BE2C (cell line): ENCODE data around the gene MAG.

ENCODE experiments used
- DNase-seq: peaks from one replicate; pipeline ENCODE4 v3.0.0-alpha.2; 2020
- H3K27me3 ChIP-seq: fragments of 250-450 bp; sonication (Bioruptor Pico); 2 replicates; pipeline ENCODE4 v1.5.1; 2020; ENCODE audit warnings: mild to moderate bottlenecking
- H3K36me3 ChIP-seq: fragments of 250-450 bp; sonication (Bioruptor Pico); 2 replicates; pipeline ENCODE4 v1.5.1; 2020; ENCODE audit warnings: mild to moderate bottlenecking
- H3K4me1 ChIP-seq: fragments of 250-450 bp; sonication (Bioruptor Pico); 2 replicates; pipeline ENCODE4 v1.5.1; 2020
- H3K4me3 ChIP-seq: 2 replicates; pipeline ENCODE4 v1.5.1; 2011; ENCODE audit warnings: low read depth, low read length
- H3K9me3 ChIP-seq: fragments of 250-450 bp; sonication (Bioruptor Pico); 2 replicates; pipeline ENCODE4 v1.5.1; 2020
- TF ChIP-seq, protein P1 (sequence below): IDR thresholded peaks from 2 replicates; pipeline ENCODE4 v1.5.1; 2012; ENCODE audit warnings: mild to moderate bottlenecking, low read depth, low read length

Gene MAG

DNA sequence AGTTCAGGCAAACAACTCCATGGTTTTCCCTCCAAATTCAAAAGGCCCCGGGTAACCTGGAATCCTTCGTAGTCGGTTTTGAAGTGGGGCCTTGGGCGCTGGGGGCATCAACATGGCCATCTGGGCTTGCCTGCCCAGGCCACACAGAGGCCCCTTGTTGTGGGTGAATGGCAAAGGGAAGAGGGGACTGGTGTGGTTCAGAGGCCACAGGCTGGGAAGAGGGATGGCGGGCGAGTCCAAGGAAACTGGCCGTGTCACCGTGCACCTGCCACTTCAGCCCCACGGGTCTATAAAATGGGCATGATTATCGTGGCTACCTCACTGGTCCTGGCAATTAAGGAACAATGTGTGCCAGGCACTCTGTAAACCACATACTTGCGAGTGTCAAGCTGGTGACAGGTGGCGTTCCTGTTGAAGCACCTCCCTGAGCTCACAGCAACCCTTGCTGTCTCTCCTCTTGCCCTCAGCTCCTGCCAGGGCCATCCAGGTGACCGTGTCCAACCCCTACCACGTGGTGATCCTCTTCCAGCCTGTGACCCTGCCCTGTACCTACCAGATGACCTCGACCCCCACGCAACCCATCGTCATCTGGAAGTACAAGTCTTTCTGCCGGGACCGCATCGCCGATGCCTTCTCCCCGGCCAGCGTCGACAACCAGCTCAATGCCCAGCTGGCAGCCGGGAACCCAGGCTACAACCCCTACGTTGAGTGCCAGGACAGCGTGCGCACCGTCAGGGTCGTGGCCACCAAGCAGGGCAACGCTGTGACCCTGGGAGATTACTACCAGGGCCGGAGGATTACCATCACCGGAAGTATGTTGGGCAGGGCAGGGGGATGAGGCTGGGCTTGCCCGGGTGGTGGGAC is 41.9 kb upstream of the MAG start:
- no peaks in the 10 kb centered on the region for H3K36me3 ChIP-seq
- no peaks in the 10 kb centered on the region for H3K9me3 ChIP-seq
- DNase-seq = no peak
- H3K4me3 ChIP-seq = no peak overlapping the region
- TF ChIP-seq, protein P1, sequence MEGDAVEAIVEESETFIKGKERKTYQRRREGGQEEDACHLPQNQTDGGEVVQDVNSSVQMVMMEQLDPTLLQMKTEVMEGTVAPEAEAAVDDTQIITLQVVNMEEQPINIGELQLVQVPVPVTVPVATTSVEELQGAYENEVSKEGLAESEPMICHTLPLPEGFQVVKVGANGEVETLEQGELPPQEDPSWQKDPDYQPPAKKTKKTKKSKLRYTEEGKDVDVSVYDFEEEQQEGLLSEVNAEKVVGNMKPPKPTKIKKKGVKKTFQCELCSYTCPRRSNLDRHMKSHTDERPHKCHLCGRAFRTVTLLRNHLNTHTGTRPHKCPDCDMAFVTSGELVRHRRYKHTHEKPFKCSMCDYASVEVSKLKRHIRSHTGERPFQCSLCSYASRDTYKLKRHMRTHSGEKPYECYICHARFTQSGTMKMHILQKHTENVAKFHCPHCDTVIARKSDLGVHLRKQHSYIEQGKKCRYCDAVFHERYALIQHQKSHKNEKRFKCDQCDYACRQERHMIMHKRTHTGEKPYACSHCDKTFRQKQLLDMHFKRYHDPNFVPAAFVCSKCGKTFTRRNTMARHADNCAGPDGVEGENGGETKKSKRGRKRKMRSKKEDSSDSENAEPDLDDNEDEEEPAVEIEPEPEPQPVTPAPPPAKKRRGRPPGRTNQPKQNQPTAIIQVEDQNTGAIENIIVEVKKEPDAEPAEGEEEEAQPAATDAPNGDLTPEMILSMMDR = no peak
- H3K4me1 ChIP-seq = no peaks in the 10 kb centered on the region
- H3K27me3 ChIP-seq = peaks cover 35% of the 10 kb centered on the region

DNA sequence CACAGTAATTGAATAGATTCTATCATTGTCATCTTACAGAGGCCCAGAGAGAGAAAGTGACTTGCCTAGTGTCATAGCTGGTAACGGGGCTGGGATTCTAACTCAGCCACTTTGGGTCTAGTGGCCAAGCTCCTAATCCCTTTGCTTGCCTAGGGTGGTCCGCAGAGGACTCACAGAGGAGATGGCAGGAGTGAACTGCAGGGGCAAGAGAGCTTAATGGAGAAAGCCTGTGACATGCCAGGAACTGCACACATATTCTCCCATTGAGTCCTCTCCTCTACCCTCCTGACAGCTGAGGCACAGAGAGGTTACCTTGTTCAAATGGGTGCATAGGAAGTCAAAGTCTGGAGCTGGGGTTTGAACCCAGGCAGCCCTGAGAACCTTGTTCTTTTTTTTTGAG is 40.5 kb upstream of the MAG start:
- DNase-seq = no peak
- Histone ChIP-seq H3K36me3 (no peaks in the 10 kb centered on the region), H3K9me3 (no peaks in the 10 kb centered on the region), H3K4me1 (no peaks in the 10 kb centered on the region), H3K27me3 (peaks cover 35% of the 10 kb centered on the region), H3K4me3 (no peak overlapping the region)
- TF ChIP-seq, protein P1 = no peak

DNA sequence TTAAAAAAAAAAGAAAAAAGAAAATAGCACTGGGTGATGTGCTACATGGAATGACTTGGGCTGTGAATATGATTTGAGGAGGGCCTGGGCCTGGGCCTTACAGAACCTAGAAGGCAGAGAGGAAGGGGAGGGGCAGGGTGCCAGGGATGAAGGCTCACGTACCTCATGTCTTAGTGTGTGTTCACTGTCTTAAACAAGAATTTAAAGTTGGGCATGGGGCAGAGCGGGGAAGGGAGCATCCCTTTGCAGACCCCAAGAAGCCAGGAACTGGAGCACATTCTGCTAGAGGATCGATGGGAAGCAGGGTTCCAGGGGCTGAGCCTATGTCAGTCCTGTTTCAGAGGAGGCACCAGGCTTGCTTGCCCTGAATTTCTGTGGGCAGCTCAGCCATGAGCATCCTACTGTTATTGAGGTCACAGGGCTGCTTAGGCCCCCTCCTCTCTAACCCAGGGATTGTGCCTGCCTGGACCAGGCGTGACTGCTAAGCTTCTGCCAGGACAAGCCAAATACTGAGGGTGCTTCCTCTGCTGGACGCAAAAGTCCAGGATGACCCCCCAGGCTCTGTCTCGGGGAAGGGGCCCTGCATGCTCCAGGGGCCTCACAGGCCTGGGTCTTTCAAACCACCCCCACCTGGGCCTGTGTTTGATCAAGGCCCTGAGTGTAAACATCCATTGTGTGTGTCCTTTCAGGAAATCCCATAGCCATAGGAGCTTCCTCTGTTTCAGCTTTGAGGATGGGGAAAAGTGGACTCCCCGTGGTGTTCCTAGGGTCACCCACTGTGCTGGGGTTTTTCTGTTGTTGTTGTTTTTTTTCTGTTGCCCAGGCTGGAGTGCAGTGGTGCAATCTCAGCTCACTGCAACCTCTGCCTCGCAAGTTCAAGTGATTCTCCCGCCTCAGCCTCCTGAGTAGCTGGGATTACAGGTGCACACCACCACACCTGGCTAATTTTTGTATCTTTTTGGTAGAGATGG is 38.4 kb upstream of the MAG start:
- H3K36me3 ChIP-seq = no peaks in the 10 kb centered on the region
- TF ChIP-seq, protein P1 = no peak
- no peaks in the 10 kb centered on the region for H3K9me3 ChIP-seq
- H3K4me3 ChIP-seq = no peak overlapping the region
- H3K27me3 ChIP-seq = peaks cover 19% of the 10 kb centered on the region
- H3K4me1 ChIP-seq = no peaks in the 10 kb centered on the region
- no peak for DNase-seq

DNA sequence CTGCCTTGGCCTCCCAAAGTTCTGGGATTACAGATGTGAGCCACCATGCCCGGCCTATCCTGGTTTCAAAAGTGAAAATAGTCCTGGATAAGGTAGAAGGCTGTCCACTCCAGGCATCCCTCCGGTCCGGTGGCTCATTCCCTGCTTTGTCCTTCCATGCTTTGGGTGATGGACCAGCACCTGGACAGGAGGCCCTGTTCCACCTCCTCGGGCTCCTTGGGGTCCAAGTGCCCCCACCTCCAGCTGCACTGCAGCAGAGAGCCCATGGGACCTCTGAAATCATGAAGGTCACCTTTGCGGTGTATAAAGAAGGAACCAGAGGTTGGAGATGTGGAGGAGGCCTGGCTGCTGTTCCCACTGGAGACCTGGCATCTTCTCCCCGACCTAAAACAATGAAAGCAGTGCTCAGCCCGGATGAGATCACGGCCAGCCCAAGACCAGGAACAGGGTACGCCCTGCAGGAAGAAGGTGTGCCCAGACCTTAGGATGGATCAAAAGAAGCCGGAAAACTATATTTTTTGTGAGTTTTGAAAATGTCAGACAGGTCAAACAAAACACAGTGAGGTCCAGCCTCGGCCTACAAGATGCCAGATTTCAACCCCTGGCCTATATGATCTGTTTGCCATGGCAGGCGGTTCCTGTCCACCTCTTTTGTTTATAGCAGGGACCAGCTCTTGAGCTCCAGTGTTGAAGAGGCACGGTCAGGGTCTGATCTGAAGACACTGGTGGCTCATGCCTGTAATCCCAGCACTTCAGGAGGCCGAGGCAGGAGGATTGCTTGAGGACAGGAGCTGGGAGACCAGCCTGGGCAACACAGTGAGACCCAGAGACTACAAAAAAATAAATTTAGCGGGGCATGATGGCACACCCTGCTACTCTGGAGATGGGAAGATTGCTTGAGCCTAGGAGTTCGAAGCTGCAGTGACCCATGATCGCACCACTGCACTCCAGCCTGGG is 37.3 kb upstream of the MAG start:
- Histone ChIP-seq H3K4me1 (no peaks in the 10 kb centered on the region), H3K4me3 (no peak overlapping the region), H3K27me3 (peaks cover 8% of the 10 kb centered on the region), H3K9me3 (no peaks in the 10 kb centered on the region), H3K36me3 (no peaks in the 10 kb centered on the region)
- no peak for DNase-seq
- TF ChIP-seq, protein P1 = no peak

DNA sequence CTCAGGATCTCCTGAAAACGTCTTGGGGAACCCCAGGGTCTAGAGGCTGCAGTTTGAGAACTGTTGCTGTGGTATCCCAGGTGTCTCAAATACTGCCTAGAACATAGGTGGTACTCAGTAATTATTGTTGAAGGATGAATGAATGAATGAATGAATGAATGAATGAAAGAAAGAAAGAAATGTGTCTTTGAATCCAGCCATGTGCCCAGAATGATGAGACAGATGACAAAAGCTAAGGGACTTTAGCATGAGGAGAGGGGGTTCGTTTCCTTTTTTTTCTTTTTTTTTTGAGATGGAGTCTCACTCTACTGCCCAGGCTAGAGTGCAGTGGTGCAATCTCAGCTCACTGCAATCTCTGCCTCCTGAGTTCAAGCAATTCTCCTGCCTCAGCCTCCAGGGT is 35.4 kb upstream of the MAG start:
- Histone ChIP-seq H3K27me3 (no peaks in the 10 kb centered on the region), H3K4me3 (no peak overlapping the region), H3K4me1 (no peaks in the 10 kb centered on the region), H3K9me3 (no peaks in the 10 kb centered on the region), H3K36me3 (no peaks in the 10 kb centered on the region)
- DNase-seq = no peak
- TF ChIP-seq, protein P1 = no peak
